PC-9 (cell line): ENCODE measurements around the gene TCTA. TPM values are rescaled to one million over a fixed set of nuclear protein-coding genes. Genes with fewer than 3 reads are reported as not detected.

Experiments used
- BruUV-seq: library from RNA; stranded (reverse); fragments of 400-500 nt; replicated peaks from 2 replicates; lab custom pipeline; 2021; lab: Mats Ljungman, UMichigan
- CTCF ChIA-PET: fragments of 300-600 bp; sonication (Branson Sonifier 250); formaldehyde crosslinking; loops from one replicate; lab custom pipeline; 2022; ENCODE audit warnings: antibody characterized with exemption; lab: Charles Lee
- POLR2A ChIA-PET: fragments of 300-600 bp; sonication (Branson Sonifier 250); formaldehyde crosslinking; loops from one replicate; lab custom pipeline; 2022; ENCODE audit warnings: antibody characterized with exemption; ENCODE audit not compliant: unreplicated experiment; lab: Charles Lee
- DNase-seq, 2 experiments: peaks; one replicate each; pipeline versions ENCODE4 v3.0.0 to v3.0.0-alpha.2; 2015 to 2022; ENCODE audit warnings: mixed read lengths in 1 of 2
- H2AFZ ChIP-seq: fragments of 200-600 bp; sonication (generic); 2 replicates; pipeline ENCODE4 v1.8.1; 2017; ENCODE audit warnings: antibody characterized with exemption
- H3F3A ChIP-seq: fragments of 200-600 bp; sonication (generic); 2 replicates; pipeline ENCODE4 v1.8.1; 2017; ENCODE audit warnings: antibody characterized with exemption, mild to moderate bottlenecking, low read depth; ENCODE audit not compliant: insufficient read depth
- H3K27ac ChIP-seq: fragments of 200-600 bp; sonication (generic); 2 replicates; pipeline ENCODE4 v1.6.1; 2016; ENCODE audit warnings: mixed run types
- H3K27me3 ChIP-seq: fragments of 200-600 bp; sonication (generic); 2 replicates; pipeline ENCODE4 v1.6.1; 2016; ENCODE audit warnings: low read depth, mixed run types; ENCODE audit not compliant: insufficient read depth
- H3K36me3 ChIP-seq: fragments of 200-600 bp; sonication (generic); 2 replicates; pipeline ENCODE4 v1.6.1; 2016; ENCODE audit warnings: low read depth, mixed run types
- H3K4me1 ChIP-seq: fragments of 200-600 bp; sonication (generic); replicated peaks from 2 replicates; pipeline ENCODE4 v1.6.1; 2016; ENCODE audit warnings: mixed run types; ENCODE audit not compliant: insufficient read depth
- H3K4me2 ChIP-seq: fragments of 200-600 bp; sonication (generic); 2 replicates; pipeline ENCODE4 v1.6.1; 2017; ENCODE audit warnings: mixed run types
- H3K4me3 ChIP-seq: fragments of 200-600 bp; sonication (generic); 2 replicates; pipeline ENCODE4 v1.6.1; 2016; ENCODE audit warnings: mixed run types
- H3K79me2 ChIP-seq: fragments of 200-600 bp; sonication (generic); 2 replicates; pipeline ENCODE4 v1.6.1; 2017; ENCODE audit warnings: low read depth, mixed run types
- H3K9me2 ChIP-seq: fragments of 200-600 bp; sonication (generic); 2 replicates; pipeline ENCODE4 v1.8.1; 2017; ENCODE audit warnings: mild to moderate bottlenecking; ENCODE audit not compliant: insufficient read depth
- H3K9me3 ChIP-seq: fragments of 200-600 bp; sonication (generic); 2 replicates; pipeline ENCODE4 v1.8.1; 2016; ENCODE audit warnings: low read depth; ENCODE audit not compliant: insufficient read depth
- H4K20me1 ChIP-seq: fragments of 200-600 bp; sonication (generic); 2 replicates; pipeline ENCODE4 v1.8.1; 2017; ENCODE audit not compliant: insufficient read depth
- EZH2 ChIP-seq: fragments of 200-600 bp; sonication (generic); IDR thresholded peaks from 2 replicates; pipeline ENCODE4 v1.8.0; 2017; ENCODE audit warnings: antibody characterized with exemption, low read depth
- intact Hi-C: fragments of 100-400 bp; cut with micrococcal nuclease; formaldehyde crosslinking; loops from one replicate; pipeline ENCODE4 v1.10.0; 2022; ENCODE audit not compliant: unreplicated experiment
- total RNA-seq: library from RNA; stranded (reverse); gene quantifications from 2 replicates; pipeline ENCODE4 v1.2.3, GENCODE V29; 2021
- TF ChIP-seq, protein P1 (sequence below): fragments of 200-600 bp; sonication (generic); conservative IDR thresholded peaks from 2 replicates; pipeline ENCODE4 v1.6.1; 2017; ENCODE audit warnings: mixed run types, antibody characterized with exemption, mild to moderate bottlenecking, moderate library complexity

TCTA gene
- total RNA-seq, 1 experiment from 2014 or later: 17.2 TPM

DNA sequence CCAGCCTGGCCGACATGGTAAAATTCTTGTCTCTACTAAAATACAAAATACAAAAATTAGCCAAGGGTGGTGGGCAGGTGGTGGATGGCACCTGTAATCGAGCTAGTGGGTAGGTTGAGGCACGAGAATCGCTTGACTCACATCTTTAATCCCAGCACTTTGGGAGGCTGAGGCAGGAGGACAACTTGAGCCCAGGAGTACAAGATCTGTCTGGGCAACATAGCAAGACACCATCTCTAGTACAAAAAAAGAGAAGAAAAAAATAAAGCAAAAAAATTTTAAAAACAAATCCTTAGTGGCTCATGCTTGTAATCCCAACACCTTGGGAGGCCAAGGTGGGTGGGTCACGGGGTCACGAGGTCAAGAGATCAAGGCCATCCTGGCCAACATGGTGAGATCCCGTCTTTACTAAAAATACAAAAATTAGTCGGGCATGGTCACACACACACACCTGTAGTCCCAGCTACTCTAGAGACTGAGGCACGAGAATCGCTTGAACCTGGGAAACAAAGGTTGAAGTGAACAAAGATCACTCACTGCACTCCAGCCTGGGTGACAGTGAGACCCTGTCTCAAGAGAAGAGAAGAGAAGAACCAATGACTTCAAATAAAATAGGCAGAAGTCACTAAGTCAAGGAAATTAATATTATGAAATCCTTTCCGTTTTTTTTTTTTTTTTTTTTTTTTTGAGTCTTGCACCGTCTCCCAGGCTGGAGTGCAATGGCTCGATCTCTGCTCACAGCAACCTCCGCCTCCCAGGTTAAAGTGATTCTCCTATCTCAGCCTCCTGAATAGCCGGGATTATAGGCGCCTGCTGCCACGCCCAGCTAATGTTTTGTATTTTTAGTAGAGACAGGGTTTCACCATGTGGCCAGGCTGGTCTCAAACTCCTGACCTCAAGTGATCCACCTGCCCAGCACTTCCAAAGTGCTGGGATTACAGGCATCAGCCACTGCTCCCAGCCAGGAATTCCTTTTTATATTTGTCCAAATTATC is 5.4 kb upstream of the TCTA start:
- Histone ChIP-seq H2AFZ (no peak overlapping the region), H3K4me1 (peaks cover 24% of the 10 kb centered on the region), H3K9me2 (no peaks in the 10 kb centered on the region), H3F3A (peaks cover 24% of the 10 kb centered on the region), H3K9me3 (no peaks in the 10 kb centered on the region), H3K79me2 (peaks cover 98% of the 10 kb centered on the region), H3K4me3 (no peak overlapping the region), H3K36me3 (no peaks in the 10 kb centered on the region), H3K27me3 (no peaks in the 10 kb centered on the region), H3K4me2 (peak overlapping the region; percentile 19; the same call in 1 of the 2 replicates), H4K20me1 (peaks cover 72% of the 10 kb centered on the region), H3K27ac (peak overlapping the region; percentile 23; the same call in 1 of the 2 replicates)
- ChIA-PET CTCF (interaction anchor here (0.6 to 1.6 kb wide), 2 partner anchors 8 to 33 kb away, joined by 4 to 6 read pairs; no protein-coding TSS in a partner anchor), POLR2A (no interaction called here)
- no peak for TF ChIP-seq EZH2
- TF ChIP-seq, protein P1, sequence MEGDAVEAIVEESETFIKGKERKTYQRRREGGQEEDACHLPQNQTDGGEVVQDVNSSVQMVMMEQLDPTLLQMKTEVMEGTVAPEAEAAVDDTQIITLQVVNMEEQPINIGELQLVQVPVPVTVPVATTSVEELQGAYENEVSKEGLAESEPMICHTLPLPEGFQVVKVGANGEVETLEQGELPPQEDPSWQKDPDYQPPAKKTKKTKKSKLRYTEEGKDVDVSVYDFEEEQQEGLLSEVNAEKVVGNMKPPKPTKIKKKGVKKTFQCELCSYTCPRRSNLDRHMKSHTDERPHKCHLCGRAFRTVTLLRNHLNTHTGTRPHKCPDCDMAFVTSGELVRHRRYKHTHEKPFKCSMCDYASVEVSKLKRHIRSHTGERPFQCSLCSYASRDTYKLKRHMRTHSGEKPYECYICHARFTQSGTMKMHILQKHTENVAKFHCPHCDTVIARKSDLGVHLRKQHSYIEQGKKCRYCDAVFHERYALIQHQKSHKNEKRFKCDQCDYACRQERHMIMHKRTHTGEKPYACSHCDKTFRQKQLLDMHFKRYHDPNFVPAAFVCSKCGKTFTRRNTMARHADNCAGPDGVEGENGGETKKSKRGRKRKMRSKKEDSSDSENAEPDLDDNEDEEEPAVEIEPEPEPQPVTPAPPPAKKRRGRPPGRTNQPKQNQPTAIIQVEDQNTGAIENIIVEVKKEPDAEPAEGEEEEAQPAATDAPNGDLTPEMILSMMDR: no peak
- intact Hi-C loops: no loop called here
- DNase-seq: no peak
- no TSS peak for BruUV-seq

DNA sequence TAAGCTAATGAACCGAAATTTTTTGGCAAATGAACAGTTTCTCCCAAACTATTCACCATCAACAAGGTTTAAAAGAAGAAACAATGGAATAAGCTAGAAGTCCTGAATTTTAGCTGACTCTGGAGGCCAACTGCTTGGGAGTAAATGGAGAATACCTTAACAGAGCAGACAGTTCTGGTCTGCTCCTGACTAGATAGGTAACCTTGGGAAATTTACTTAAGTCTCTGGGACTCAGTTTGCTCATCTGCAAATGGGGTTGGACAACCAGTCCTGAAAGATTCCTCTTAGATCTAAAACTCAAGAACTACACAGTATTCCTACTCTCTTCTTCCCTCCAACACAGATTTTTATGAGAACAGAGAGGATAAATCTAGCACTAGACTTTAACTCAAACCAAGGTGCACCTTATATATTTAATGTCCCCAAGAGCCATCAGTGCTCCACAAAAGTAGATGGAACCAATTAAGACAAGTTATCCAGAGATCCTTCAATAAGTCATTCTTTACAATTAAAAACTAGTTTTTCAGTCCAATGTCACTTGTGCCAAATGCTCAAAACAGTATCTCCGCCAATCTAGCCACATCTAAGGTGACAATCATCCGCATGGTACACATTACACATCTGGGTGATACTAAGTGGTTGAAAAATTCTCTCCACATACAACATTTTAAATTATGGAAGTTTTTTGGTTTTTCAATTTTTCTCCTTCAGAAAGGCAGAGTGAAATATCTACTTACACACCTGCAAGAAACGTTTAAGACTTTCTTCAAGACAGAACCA is 2.0 kb upstream of the TCTA start:
- intact Hi-C loops: loop anchor here (5.0 kb wide), 1 partner anchor 53 kb away; the partner anchor contains the start of gene GPX1
- DNase-seq: no peak
- ChIA-PET CTCF (interaction anchor here (0.7 kb wide), 1 partner anchor 69 kb away, joined by 4 read pairs; no protein-coding TSS in a partner anchor), POLR2A (no interaction called here)
- Histone ChIP-seq H3K9me3 (no peaks in the 10 kb centered on the region), H3K36me3 (no peaks in the 10 kb centered on the region), H3K4me3 (peak overlapping the region; percentile 89), H2AFZ (no peak overlapping the region), H3F3A (peaks cover 25% of the 10 kb centered on the region), H3K9me2 (no peaks in the 10 kb centered on the region), H3K27ac (peak overlapping the region; percentile 63; the same call in 1 of the 2 replicates), H3K79me2 (peaks cover 86% of the 10 kb centered on the region), H3K27me3 (no peaks in the 10 kb centered on the region), H3K4me1 (peaks cover 32% of the 10 kb centered on the region), H4K20me1 (peaks cover 54% of the 10 kb centered on the region), H3K4me2 (peak overlapping the region; percentile 89)
- BruUV-seq: no TSS peak
- TF ChIP-seq, protein P1: no peak
- no peak for TF ChIP-seq EZH2
